Fibroblast of upper back skin (primary cell): ENCODE data around the gene KCNQ1OT1.
"Not testable (repeated sequence)": the region's sequence is repeated elsewhere in the genome, so short reads cannot be mapped to it uniquely, and the experiment has no call there.

Experiments
- DNase-seq: peaks from one replicate; pipeline ENCODE4 v3.0.0-alpha.2; 2013

KCNQ1OT1 gene

GRCh38 chr11:2650343-2650867, 49.4 kb downstream of the KCNQ1OT1 start:
- no peak for DNase-seq

GRCh38 chr11:2649848-2650247, 49.9 kb downstream of the KCNQ1OT1 start:
- no peak for DNase-seq

GRCh38 chr11:2649400-2649799, 50.4 kb downstream of the KCNQ1OT1 start:
- DNase-seq, result no peak

- DNase-seq, result no peak
These were observed 51.8 kb downstream of the KCNQ1OT1 start for GRCh38 chr11:2647953-2648352.

GRCh38 chr11:2647167-2647566, 52.6 kb downstream of the KCNQ1OT1 start:
- DNase-seq, result no peak

- DNase-seq, result no peak
These were observed 54.0 kb downstream of the KCNQ1OT1 start for GRCh38 chr11:2645779-2646118.

- DNase-seq, result no peak
These were observed 54.7 kb downstream of the KCNQ1OT1 start for GRCh38 chr11:2644844-2645778.

GRCh38 chr11:2643746-2644145, 56.0 kb downstream of the KCNQ1OT1 start:
- no peak for DNase-seq

- no peak for DNase-seq
These were observed 58.2 kb downstream of the KCNQ1OT1 start for GRCh38 chr11:2641623-2642022.

- not testable (repeated sequence) for DNase-seq
These were observed 60.0 kb downstream of the KCNQ1OT1 start for GRCh38 chr11:2639763-2640162.

- no peak for DNase-seq
These were observed 68.6 kb downstream of the KCNQ1OT1 start for GRCh38 chr11:2631161-2631560.

- no peak for DNase-seq
These were observed 69.1 kb downstream of the KCNQ1OT1 start for GRCh38 chr11:2630679-2631078.

- DNase-seq, result no peak
These were observed 74.6 kb downstream of the KCNQ1OT1 start for GRCh38 chr11:2625183-2625582.

- DNase-seq, result no peak
These were observed 77.9 kb downstream of the KCNQ1OT1 start for GRCh38 chr11:2621894-2622293.

- no peak for DNase-seq
These were observed 86.8 kb downstream of the KCNQ1OT1 start for GRCh38 chr11:2612884-2613571.

GRCh38 chr11:2609345-2609744, 90.4 kb downstream of the KCNQ1OT1 start:
- no peak for DNase-seq

GRCh38 chr11:2599561-2600189, 100.1 kb downstream of the KCNQ1OT1 start:
- no peak for DNase-seq

GRCh38 chr11:2595204-2595603, 104.6 kb downstream of the KCNQ1OT1 start:
- no peak for DNase-seq

- DNase-seq, result no peak
These were observed 105.5 kb downstream of the KCNQ1OT1 start for GRCh38 chr11:2594267-2594666.

- no peak for DNase-seq
These were observed 106.3 kb downstream of the KCNQ1OT1 start for GRCh38 chr11:2593393-2593950.

GRCh38 chr11:2592559-2593392, 107.0 kb downstream of the KCNQ1OT1 start:
- no peak for DNase-seq

- DNase-seq, result no peak
These were observed 108.0 kb downstream of the KCNQ1OT1 start for GRCh38 chr11:2591805-2592204.
